HepG2 (cell line): ENCODE measurements around the gene MSI2. TPM values are rescaled to one million over a fixed set of nuclear protein-coding genes. Genes with fewer than 3 reads are reported as not detected.

ENCODE experiments used
- ATAC-seq: fragments of 200-7000 bp; cut with Tn5 transposase; 3 replicates; pipeline ENCODE4 v1.9.1; 2020; ENCODE audit warnings: mild to moderate bottlenecking, moderate library complexity
- BruUV-seq: library from RNA; stranded (reverse); fragments of 400-500 nt; replicated peaks from 2 replicates; lab custom pipeline; 2021; lab: Mats Ljungman, UMichigan
- CTCF ChIA-PET: fragments of 300-600 bp; formaldehyde crosslinking; extraction: SDS; loops from one replicate; lab custom pipeline; 2021; ENCODE audit warnings: low total read pairs, inconsistent platforms, low intra/inter-chr PET ratio; lab: Yijun Ruan, JAX
- POLR2A ChIA-PET: fragments of 350-600 bp; sonication (Branson Sonifier 250); formaldehyde crosslinking; loops from one replicate; lab custom pipeline; 2020; ENCODE audit warnings: antibody characterized with exemption, inconsistent platforms; lab: Yijun Ruan, JAX
- DNase-seq: peaks from one replicate; pipeline ENCODE4 v3.0.0-alpha.2; 2015; ENCODE audit warnings: low spot score
- FAIRE-seq: peaks from 3 replicates; lab custom pipeline; 2011; peaks lifted over from hg19 to GRCh38; lab: Jason Lieb, UNC
- H2AFZ ChIP-seq: one replicate; pipeline ENCODE4 v1.6.1; 2011; ENCODE audit warnings: low read length, inconsistent platforms
- H3K27ac ChIP-seq: fragments of 300-600 bp; 3 replicates; pipeline ENCODE4 v1.8.0; 2011; ENCODE audit warnings: mixed run types, mild to moderate bottlenecking, mixed read lengths, low read length, inconsistent platforms; ENCODE audit not compliant: insufficient read depth; ENCODE audit errors: extremely low read length
- H3K27me3 ChIP-seq, 2 experiments: fragments of 200-600 bp in 1 of 2; 2 replicates in 1 of 2; 3 replicates in 1 of 2; pipeline versions ENCODE4 v1.6.0 to v1.8.0; 2011; ENCODE audit warnings: low read length in 2 of 2, mild to moderate bottlenecking in 2 of 2, moderate library complexity in 2 of 2, inconsistent platforms in 1 of 2; ENCODE audit not compliant: insufficient read depth in 2 of 2, control insufficient read depth in 1 of 2
- H3K36me3 ChIP-seq, 2 experiments: fragments of 200-600 bp in 1 of 2; replicated peaks in 1 of 2; 2 replicates in 1 of 2; 3 replicates in 1 of 2; pipeline versions ENCODE4 v1.5.1 to v1.8.0; 2011; ENCODE audit warnings: low read length in 2 of 2, inconsistent platforms in 1 of 2; ENCODE audit not compliant: insufficient read depth in 2 of 2, control insufficient read depth in 1 of 2
- H3K4me1 ChIP-seq: 2 replicates; pipeline ENCODE4 v1.5.1; 2012; ENCODE audit warnings: low read length, inconsistent platforms; ENCODE audit not compliant: insufficient read depth
- H3K4me2 ChIP-seq: 2 replicates; pipeline ENCODE4 v1.6.0; 2011; ENCODE audit warnings: low read depth, low read length, inconsistent platforms
- H3K4me3 ChIP-seq, 3 experiments: fragments of 200-600 bp in 1 of 3; sonication (generic), shearing (Covaris generic) in 1 of 3; replicated peaks in 1 of 3; 2 replicates each; pipeline ENCODE4 v1.5.1; 2011 to 2016; ENCODE audit warnings: low read length in 3 of 3, inconsistent platforms in 2 of 3, low read depth in 2 of 3, mild to moderate bottlenecking in 2 of 3, control low read depth in 1 of 3, mixed read lengths in 1 of 3; ENCODE audit not compliant: insufficient read depth in 1 of 3
- H3K79me2 ChIP-seq: one replicate; pipeline ENCODE4 v1.6.1; 2011; ENCODE audit warnings: low read length, inconsistent platforms; ENCODE audit not compliant: insufficient read depth
- H3K9ac ChIP-seq: 2 replicates; pipeline ENCODE4 v1.6.0; 2011; ENCODE audit warnings: mild to moderate bottlenecking, low read depth, low read length, inconsistent platforms; ENCODE audit not compliant: insufficient read depth
- H3K9me3 ChIP-seq: 2 replicates; pipeline ENCODE4 v1.5.1; 2012; ENCODE audit warnings: mild to moderate bottlenecking, low read length
- H4K20me1 ChIP-seq: 2 replicates; pipeline ENCODE4 v1.6.0; 2011; ENCODE audit warnings: inconsistent platforms, mild to moderate bottlenecking, low read length, moderate library complexity; ENCODE audit not compliant: insufficient read depth
- EED ChIP-seq: sonication (generic); formaldehyde crosslinking; IDR thresholded peaks from 2 replicates; pipeline ENCODE4 v1.5.0; 2020; ENCODE audit warnings: mild to moderate bottlenecking, missing genetic modification reagents
- KAT8 ChIP-seq: IDR thresholded peaks from 2 replicates; pipeline ENCODE4 v1.6.1; 2016; ENCODE audit warnings: missing genetic modification reagents, missing compliant biosample characterization
- KDM5B ChIP-seq: sonication (generic); formaldehyde crosslinking; IDR thresholded peaks from 2 replicates; pipeline ENCODE4 v1.4.0; 2020; ENCODE audit warnings: missing genetic modification reagents, mild to moderate bottlenecking, borderline replicate concordance
- REPIN1 ChIP-seq: sonication (generic); formaldehyde crosslinking; IDR thresholded peaks from 2 replicates; pipeline ENCODE4 v1.8.0; 2022; ENCODE audit warnings: missing genetic modification reagents, low read depth, mild to moderate bottlenecking, borderline replicate concordance
- SP2 ChIP-seq: sonication (generic); formaldehyde crosslinking; IDR thresholded peaks from 2 replicates; pipeline ENCODE4 v1.5.1; 2020; ENCODE audit warnings: mild to moderate bottlenecking, missing genetic modification reagents
- TAF15 ChIP-seq: fragments of 200-400 bp; formaldehyde crosslinking; IDR thresholded peaks from one replicate; pipeline ENCODE4 v1.6.1; 2018; ENCODE audit warnings: mild to moderate bottlenecking, low read depth, low read length; ENCODE audit not compliant: poor library complexity, severe bottlenecking
- ZNF20 ChIP-seq: sonication (generic); formaldehyde crosslinking; IDR thresholded peaks from 2 replicates; pipeline ENCODE4 v1.4.0; 2020; ENCODE audit warnings: mild to moderate bottlenecking, moderate library complexity, missing genetic modification reagents
- ZNF253 ChIP-seq: sonication (generic); formaldehyde crosslinking; IDR thresholded peaks from 2 replicates; pipeline ENCODE4 v1.8.0; 2022; ENCODE audit warnings: mild to moderate bottlenecking, missing genetic modification reagents, borderline replicate concordance
- ZNF343 ChIP-seq: sonication (generic); formaldehyde crosslinking; IDR thresholded peaks from 2 replicates; pipeline ENCODE4 v1.4.0; 2020; ENCODE audit warnings: mild to moderate bottlenecking, missing genetic modification reagents
- ZNF547 ChIP-seq: sonication (generic); formaldehyde crosslinking; IDR thresholded peaks from 2 replicates; pipeline ENCODE4 v1.5.1; 2020; ENCODE audit warnings: mild to moderate bottlenecking, missing genetic modification reagents
- WGBS: methylation state at CpG from one replicate; pipeline ENCODE4 v1.1.6; 2017; ENCODE audit warnings: low lambda C conversion rate; 5-methylcytosine and 5-hydroxymethylcytosine counted together
- in situ Hi-C: cut with HindIII; loops from 2 replicates; pipeline ENCODE4 v1.10.0; 2017; ENCODE audit warnings: low pct_unique_long_range_greater_than_20kb; ENCODE audit not compliant: extremely low pct_ligation_motif_present
- intact Hi-C: fragments of 100-400 bp; cut with micrococcal nuclease; formaldehyde crosslinking; loops from one replicate; pipeline ENCODE4 v1.10.0; 2022; ENCODE audit not compliant: unreplicated experiment
- polyA plus RNA-seq, 8 experiments: library from polyadenylated mRNA; depleted of rRNA in 3 of 8; stranded (reverse) in 7 of 8; unstranded in 1 of 8; fragments of >200 nt; fragmentation: Illumina TruSeq in 4 of 8; extraction: Trizol in 4 of 8; gene quantifications; 2 replicates each; pipeline versions ENCODE4 v1.2.1 to v1.2.3, GENCODE V29; 2011 to 2016; ENCODE audit warnings: low read depth in 4 of 8, missing spikeins in 1 of 8, mixed read lengths in 1 of 8; ENCODE audit not compliant: insufficient read depth in 1 of 8
- total RNA-seq, 5 experiments: library from RNA; depleted of rRNA; stranded (reverse); fragments of >200 nt; fragmentation: Illumina TruSeq; extraction: Trizol; gene quantifications; 2 replicates each; pipeline ENCODE4 v1.2.3, GENCODE V29; 2016; ENCODE audit warnings: low read depth in 1 of 5
- TF ChIP-seq, protein P1 (sequence below): IDR thresholded peaks from 2 replicates; pipeline ENCODE4 v1.6.1; 2016; ENCODE audit warnings: missing compliant biosample characterization, missing genetic modification reagents, borderline replicate concordance

MSI2 gene
- total and polyA plus RNA-seq, 2 of the 13 experiments (the other 11 are each of a cell fraction or from before 2014, with no cell fraction given) = 77.5 to 78.4 TPM

DNA sequence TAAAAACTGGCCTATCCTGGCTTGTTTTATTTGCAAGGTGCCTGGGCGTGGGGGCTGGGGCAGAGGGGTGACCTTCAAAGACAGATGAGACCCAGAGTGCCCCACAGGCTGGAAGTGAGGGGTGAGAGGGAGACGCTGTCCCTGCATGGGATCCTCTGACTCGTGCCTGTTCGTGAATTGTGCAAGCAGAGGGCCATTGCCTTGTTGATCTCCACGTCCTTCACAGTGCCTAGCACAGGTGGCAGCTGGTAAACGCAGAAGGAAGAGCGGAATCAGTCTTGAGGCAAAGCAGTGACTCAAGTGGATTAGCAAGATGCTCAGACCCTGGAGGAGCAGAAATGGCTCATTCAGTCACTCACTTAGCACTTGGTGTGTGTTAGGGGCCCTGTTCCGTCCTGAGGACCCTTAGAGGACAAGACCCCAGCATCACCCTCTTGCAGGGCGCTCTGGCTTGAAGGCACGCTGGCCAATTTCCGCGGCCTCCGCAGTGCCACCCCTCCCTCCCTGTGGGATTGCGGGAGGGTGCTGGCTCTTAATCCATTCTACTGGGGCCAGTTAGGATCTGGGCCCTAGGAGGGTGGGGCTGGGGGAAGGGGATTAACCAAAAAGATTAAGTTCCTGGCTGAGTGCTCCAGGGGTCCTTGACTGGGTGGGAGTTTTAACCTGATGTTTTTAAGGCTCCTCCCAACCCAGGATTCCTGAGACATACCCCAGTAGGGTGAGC, 337.6 kb downstream of the MSI2 start (continued):
- no peak for TF ChIP-seq REPIN1 (CRISPR knock-in tag)
- TF ChIP-seq ZNF253 = no peak
- TF ChIP-seq SP2 = no peak
- TF ChIP-seq, protein P1, sequence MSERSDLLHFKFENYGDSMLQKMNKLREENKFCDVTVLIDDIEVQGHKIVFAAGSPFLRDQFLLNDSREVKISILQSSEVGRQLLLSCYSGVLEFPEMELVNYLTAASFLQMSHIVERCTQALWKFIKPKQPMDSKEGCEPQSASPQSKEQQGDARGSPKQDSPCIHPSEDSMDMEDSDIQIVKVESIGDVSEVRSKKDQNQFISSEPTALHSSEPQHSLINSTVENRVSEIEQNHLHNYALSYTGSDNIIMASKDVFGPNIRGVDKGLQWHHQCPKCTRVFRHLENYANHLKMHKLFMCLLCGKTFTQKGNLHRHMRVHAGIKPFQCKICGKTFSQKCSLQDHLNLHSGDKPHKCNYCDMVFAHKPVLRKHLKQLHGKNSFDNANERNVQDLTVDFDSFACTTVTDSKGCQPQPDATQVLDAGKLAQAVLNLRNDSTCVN = no peak
- TF ChIP-seq KDM5B (CRISPR knock-in tag) = no peak

GRCh38 chr17:57594767-57595166, 338.4 kb downstream of the MSI2 start:
- FAIRE-seq = no peak
- H2AFZ ChIP-seq = no peak overlapping the region
- H4K20me1 ChIP-seq = no peaks in the 10 kb centered on the region
- ChIA-PET POLR2A (no interaction called here), CTCF (no interaction called here)
- H3K4me2 ChIP-seq = no peak overlapping the region
- in situ Hi-C loops (no loop called here), intact Hi-C loops (loop anchor here (5.0 kb wide), 2 partner anchors 78 to 238 kb away; no protein-coding TSS in a partner anchor)
- H3K27me3 ChIP-seq = no peaks in the 10 kb centered on the region
- H3K4me1 ChIP-seq = peaks cover 10% of the 10 kb centered on the region
- H3K4me3 ChIP-seq = no peak overlapping the region
- WGBS = 94% methylated on average over 5 of the region's 5 CpGs
- BruUV-seq = no TSS peak
- no peak for ATAC-seq
- no peaks in the 10 kb centered on the region for H3K9me3 ChIP-seq
- DNase-seq = no peak
- no peak overlapping the region for H3K9ac ChIP-seq
- TF ChIP-seq EED (CRISPR knock-in tag) = no peak
- TF ChIP-seq ZNF343 (CRISPR knock-in tag) = no peak
- no peak for TF ChIP-seq KAT8
- no peak for TF ChIP-seq ZNF547
- no peak for TF ChIP-seq ZNF20 (CRISPR knock-in tag)
- TF ChIP-seq TAF15 = no peak
- H3K36me3 ChIP-seq = peaks cover 8 to 52% of the 10 kb centered on the region in 2 experiments
- H3K27ac ChIP-seq = no peak overlapping the region
- H3K79me2 ChIP-seq = no peaks in the 10 kb centered on the region
